GM19455 (cell line): ENCODE measurements around the gene VSIG8.

Experiments used
- ATAC-seq: cut with Tn5 transposase; IDR thresholded peaks from one replicate; pipeline ENCODE4 v1.9.1; 2021; ENCODE audit not compliant: unreplicated experiment

The VSIG8 gene

DNA sequence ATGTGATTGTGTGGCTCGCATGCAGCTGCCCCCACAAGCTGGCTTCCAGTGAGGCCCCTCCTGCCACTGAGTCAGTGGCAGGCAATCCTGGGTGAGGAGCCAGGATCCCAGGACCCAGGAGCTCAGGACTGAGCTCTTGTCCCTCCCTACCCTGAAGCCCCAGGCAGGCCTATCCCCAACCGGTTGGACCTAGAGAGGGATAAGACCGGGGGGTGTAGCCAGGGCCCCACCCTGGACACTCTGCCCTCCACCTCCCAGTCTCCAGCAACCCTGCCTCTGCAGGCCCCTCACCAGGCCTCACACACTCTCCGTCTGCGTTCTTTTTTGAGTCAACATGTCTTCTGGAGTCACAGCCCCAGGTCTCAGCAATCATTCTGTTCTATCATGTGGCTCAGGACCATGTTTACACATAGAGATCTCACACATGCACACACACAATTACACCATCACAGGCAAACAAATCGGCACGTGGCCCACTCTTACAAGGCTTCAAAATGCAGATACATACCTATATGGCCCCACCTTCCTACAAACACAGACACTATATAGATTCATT is 2.6 kb downstream of the VSIG8 start:
- ATAC-seq = no peak

DNA sequence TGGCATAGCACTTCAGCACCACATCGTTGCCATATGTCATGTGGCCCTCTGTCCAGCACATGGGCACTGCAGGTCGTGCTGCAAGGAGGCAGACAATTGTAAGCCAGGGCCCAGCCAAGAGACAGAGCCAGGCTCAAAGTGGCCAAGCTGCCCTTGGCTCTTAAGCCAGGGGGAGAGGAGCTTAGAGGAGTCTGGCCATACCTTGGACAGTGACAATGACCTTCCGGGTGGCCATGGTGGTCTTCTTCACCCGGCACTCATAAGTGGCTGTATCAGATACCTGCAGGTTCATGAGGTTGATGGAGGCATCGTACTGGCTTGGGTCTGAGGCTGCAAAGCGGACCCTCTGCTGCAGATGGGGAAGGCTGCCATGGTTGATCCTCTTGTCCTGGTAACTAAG is 4.6 kb downstream of the VSIG8 start:
- ATAC-seq = no peak

DNA sequence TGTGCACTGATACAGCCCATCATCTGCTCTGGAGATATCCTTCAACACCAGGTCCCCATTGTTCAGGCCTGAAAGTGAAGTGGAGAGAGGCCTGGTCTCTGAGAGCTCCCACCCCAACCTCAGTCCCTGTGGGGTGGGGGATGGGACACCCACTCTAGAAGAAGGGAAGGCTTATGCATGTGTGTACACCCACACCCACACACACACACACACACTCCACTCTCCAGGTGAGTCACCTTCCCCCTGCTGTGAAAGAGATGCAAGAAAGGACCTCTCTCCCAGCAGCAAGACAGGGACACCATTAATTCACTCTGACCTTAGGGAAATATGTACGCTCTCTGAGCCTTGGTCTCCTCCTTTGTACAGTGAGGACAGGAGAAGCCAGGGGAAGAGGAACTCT is 5.9 kb downstream of the VSIG8 start:
- ATAC-seq = no peak

DNA sequence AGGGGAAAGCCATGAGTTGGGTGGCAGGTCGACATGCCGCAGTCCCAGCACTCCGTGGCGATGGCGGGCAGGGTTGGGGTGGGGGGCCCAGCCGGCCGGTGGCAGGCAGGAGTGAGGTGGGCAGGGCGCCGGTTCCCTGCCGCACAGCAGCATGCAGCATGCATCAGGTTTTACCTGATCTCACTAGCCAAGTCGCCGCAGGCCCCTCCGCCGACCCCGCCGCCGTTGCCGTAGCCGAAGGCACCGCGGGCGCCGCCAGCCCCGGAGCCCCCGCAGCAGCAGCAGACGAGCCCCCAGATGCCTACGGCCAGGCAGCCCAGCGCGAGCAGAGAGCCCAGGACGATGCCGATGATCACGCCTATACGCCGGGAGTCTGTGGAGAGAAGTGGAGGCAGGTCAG is 6.7 kb downstream of the VSIG8 start:
- ATAC-seq = no peak

DNA sequence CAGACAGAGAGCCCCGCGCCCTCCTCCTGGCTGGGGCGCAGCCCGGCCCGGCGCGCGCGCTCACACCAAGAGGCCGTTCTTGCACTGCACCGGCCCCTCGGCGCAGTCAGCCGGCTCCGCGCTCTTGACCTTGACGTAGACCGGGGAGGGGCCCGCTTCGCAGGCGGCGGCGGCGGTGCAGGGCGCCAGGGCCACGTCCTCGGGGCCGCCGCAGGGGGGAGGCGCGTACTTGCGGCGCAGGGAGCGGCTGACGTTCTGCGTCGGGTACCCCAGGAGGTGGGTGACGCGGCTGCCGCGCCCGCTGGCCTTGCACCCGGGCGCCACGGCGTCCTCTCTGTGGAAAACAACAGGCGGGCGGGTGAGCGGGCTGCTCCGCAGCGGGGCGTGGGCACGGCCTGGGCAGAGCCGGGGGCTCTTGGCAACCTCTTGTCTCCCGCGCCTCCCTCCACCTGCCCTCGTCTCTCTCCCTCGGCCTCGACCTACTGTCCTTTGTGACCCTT is 7.7 kb downstream of the VSIG8 start:
- ATAC-seq = peak; percentile 76

DNA sequence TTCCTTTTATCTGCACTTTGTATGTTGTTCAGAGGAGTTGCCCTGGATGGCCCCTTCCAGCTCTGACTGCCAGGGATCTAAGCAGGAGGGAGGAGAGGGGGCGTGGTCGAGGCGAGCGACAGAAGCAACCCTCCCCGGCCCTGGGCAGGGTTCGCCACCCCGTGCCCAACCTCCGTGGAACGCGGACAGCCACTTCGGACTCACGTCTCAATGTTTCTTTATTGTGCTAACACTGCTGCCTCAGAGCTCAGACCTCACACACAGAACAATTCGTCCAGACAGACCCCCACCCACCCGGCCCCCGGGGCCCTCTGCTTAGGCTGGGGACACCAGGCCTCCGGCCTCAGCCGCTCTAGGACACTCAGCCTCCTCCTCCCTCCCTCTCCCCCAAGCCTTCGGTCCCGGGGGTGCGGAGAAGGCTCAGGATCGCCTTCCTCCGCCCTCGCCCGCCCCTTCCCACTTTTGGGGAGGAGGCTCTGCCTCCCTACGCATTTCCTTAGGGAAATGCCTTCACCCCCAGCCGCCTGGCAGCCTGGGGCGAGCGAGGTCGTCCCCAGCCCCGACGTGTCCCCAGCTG is 8.3 kb downstream of the VSIG8 start:
- ATAC-seq = no peak

DNA sequence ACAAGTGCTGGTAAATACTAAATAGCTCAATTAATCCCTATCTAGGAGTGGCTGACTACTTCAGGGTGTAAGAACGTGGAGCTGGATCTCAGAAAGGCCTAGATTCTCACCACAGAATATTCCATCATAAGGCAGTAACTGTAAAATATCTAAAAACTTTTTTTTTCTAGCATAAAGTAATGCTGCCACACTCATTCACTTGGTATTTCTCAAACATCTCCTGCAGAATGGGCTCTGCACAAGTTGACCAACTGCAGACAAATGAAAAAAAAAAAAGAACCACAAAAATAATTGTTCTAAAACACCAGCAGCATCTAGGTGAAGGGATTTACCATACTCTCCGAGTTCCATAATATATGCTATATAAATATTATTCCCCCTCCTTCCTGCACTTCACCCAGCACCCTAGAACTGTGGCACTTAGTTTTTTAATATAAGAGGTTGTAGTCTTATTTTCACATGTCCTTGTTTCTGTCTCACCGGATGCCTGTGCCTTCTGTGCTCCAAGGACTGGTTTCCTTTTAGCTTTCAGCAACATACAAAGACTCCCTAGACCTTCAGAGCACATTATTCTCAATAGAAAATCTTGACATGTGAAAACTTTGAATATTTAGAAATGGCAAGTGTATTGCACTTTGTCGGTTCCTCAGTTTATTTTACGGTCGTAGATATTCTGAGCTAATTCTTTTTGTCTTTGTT is 8.9 kb downstream of the VSIG8 start:
- ATAC-seq = no peak

DNA sequence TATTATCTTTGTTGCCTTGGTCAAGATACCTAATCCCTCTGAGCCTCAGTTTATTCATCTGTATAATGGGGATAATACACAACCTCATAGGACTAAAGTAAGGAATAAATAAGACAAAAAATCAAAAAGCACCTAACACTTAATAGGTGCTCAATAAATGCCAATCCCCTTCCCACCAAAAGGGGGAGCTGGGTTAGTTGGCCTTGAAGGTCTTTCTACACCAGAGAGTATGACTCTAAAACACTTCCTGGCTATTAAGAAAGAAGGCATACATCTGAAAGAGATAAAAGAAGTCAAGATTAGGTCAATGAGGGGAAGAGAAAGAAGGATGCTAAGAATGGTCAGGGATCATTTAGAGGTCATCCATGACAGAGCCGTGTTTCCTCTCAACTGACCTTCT is 11.1 kb downstream of the VSIG8 start:
- no peak for ATAC-seq

DNA sequence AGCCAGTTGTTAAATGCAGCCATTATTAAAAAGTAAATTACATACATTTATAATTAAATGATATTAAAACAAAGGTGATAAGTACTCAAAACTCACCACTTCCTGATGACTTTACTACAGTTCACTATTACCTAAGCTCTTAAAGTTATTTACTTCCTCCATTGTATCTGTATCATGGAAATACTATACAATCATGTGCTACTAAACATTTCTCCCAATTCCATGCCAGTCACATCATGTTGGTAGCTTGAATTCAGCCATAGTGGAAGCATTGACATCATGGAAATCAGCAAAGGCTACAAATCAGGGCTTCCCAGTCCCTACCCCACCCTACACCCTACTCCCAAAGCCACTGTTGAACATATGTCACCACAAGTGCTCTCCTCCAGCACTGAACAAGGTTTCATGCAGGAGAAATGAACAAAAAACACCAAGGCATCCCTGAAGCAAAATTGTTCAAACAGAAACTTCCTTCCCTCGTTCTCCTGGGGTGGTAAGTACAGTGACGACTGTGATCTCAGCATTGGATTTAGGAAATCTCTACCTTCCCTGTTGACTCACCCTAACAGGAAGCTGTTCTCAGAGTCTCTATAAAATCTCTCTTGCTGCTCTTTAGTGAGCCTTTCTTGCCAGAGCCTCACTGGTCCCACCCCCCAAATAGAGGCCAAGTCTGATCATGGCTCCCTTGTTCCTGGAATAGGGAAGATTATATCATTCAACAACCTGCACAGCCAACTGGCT is 12.7 kb downstream of the VSIG8 start:
- ATAC-seq = no peak

DNA sequence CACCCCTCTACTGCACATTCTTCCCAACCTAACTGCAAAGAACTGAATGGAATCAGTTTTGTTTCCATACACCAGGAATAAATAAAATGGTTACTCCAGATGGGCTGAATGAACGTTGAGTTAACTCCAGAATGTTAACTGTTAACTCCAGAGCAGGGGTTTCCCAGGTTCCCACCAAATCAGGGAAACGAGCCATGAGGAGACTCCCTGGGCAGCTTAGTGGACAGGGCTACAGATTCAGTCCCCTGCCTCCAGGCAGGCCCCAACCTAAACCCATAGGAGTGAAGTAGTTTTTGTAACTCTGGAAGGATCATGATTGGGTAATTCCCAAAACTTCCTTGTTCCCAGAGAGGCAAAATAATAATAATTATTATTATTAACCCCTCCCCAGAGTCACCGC is 14.1 kb downstream of the VSIG8 start:
- ATAC-seq = no peak

DNA sequence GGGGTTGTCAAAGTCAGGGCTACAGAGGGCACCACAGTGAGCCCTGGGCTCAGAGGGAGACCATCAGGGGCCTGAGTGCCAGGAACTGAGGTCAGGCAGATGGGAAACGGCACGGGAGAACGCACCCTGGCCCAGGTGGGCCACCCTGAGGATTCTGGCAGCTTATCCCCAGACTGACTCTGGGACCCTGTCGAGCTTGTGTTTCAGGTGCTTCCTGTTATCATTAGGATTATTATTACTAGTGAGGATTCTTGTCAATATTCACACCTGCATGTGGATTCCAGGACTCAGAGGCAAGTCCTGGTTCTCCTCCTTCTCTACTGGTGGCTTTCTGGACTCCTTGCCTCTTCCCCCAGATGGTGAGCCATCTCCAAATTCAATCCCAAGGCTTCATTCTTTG is 15.2 kb downstream of the VSIG8 start:
- no peak for ATAC-seq

DNA sequence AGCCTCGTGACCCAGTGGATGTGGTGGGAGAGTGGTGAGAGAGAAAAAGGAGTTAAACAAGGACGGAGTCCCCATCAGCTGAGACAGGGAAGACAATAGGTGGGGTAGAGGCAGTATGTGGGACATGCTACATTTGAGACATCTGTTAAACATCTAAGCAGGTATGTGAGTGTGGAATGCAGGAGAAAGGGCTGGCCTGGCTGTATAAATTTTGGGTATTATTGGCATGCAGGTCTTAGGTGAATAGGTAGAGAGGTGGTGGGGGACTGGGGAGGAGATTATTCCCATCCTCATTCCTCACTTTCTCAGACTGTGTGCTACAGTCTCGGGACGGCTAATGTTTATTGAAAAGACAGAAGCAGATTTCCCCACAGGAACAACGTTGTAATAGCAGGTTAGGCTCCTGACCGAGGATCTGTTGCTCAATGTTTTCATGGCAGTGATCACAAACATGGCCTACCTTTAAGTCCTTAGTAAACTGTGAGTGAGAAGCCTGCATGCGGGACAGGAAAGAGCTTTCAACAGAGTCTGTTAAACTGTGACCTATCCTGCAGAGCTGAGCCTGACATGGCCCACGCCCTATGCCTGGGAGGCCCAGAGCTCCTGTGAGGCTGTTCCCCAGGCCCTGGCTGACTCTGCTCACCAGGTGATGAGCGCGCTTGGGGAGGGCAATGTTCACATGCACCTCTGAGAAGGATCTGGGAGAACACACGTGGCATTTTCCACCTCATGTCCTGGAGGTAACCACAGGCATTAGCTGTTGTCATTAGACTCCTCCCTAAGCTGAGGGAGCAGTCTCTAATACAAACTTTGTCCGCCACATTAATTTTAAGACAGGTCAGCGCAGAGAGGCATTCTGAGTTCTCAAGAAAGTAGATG is 16.5 kb downstream of the VSIG8 start:
- ATAC-seq = no peak

DNA sequence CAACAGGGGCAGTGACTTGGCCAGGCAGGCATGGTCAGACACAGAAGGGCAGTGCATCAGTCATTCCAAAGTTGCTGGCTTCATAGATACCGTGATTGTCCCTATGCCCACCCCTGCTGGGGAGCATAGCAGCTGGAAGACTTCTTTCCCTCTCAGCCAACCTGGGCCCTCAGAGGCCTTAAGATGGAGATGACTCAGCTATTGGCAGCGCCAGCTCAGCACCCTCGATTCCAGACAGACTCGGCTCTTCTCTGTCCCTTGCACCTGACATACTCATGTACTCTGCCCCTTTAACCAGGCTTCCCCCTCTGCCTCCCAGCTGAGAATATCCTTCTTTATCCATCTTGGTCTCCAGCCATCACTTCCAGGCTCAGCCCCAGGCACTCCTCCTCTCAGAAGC is 19.0 kb downstream of the VSIG8 start:
- ATAC-seq = no peak

DNA sequence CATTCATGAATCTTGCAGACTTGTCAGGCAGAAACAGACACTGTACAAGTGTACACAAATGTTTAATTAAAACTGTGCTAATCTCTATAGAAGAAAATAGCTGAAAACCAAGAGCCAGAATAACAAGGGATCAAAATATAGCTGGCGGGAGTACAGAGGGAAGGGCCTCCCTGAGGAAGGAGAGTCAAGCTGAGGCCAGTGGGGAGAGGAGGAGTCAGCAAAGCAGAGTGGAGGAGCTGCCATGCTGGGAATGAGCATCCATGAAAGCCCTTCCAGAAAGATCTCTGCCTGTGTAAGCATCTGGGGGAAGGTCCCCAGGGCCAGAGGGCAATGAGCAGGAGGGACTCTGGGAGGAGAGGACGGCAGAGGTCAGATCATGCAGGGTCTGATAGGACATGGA is 20.7 kb downstream of the VSIG8 start:
- no peak for ATAC-seq

DNA sequence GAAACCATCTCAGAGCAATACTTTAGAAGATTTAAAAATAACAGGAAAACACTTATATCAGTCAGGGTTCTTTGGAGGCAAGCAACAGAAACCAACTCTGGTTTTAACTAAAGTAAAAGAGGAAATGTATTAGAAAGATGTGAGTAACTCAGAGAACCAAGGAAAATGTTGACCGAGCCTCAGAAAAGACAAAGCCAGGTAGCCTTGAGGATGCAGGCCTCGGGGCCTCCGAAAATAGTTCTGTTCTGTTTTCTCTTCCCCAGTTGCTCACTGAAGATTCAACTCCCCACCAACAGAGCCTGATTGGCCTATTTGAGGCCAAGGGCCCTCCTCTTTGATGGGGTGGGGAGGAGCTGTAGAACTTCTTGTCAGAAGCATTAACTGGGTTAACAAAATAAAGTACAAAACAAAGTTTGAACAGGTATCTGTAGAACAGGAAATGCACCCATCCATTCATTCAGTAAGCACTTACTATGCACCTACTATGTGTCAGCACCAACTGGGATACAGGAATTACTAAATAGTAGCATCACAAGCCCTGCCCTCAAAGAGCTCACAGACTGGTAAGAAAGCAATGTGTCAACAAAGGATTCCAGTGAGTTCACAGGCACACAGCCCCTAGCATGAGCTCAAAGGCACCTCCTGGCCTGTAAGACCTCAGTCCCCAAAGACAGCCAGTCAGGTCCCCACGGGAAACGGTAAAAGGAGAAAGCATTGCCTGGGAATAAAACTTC is 23.2 kb downstream of the VSIG8 start:
- peak; percentile 78 for ATAC-seq

DNA sequence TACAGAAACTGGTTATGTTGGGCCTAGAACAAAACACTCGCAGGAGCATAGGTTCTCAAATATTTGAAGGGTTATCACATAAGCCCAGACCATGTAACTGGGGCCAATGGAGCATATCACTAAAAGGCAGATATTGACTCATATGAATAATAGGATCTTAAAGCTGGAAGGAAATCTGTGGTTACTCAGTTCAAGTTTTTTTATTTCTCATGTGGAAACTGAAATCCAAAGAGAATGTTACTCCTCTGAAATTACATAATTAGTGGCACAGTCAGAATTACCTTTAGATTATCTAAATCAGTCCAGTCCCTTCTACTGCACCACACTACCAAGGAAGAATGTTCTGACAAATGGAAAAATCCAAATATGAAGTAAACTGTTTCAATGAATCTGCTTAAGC is 23.7 kb downstream of the VSIG8 start:
- peak; percentile 55 for ATAC-seq

DNA sequence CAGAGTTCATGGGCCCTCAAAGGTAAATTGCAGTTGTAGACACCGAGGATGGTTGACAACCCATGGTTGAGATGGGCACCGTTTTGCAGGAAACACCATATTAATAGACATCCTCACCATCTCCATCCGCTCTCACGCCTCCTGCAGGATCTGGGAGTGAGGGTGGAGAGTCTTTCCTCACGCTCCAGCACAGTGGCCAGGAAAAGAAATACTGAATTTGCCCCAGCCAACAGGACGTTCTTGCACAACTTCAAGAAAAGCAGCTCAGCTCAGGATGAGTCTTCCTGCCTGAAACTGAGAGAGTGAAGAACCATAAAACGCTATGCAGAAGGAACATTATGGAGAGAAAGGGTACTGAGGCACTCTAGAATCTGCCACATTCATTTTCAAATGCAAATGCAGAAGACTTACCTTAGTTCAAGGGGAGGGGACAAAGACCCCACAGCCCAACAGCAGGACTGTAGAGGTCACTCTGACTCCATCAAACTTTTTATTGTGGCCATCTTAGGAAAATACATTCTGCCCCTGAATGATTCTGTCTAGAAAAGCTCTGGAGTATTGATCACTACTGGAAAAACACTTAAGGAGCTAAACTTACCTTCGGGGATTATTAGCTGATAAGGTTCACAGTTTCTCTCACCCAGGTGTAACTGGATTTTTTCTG is 26.5 kb downstream of the VSIG8 start:
- ATAC-seq = no peak

DNA sequence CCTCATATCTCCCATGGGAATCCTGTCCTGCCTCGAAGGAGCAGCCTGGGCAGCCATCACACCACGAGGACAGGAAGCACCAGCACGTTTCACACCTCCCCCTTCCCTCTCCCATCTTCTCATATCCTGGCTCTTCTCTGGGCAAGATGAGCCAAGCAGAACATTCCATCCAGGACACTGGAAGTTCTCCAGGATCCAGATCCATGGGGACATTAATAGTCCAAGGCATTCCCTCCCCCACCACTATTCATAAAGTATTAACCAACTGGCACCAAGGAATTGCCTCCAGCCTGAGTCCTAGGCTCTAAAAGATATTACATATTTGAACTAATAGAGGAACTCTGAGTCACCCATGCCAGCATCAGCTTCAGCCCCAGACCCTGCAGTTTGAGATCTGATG is 27.1 kb downstream of the VSIG8 start:
- no peak for ATAC-seq

DNA sequence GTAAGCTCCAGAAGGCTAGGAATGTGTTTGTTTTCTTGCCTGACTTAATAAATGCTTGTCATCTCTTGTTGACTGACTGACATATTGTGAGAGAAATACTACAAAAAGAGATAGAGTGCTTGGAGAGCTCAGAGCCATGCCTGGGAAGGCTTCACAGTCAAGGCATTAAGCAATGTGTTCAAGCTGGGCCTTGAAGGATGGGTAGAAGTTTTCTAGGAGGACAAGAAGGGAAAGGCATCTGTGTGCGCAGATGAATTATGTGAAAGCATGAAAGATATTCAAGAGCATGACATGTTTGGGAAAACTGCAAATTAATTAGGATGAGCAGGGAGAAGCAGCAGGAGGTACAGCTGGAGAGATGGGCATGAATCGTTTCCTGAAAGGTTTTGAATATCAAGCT is 30.1 kb downstream of the VSIG8 start:
- no peak for ATAC-seq
